Tibial nerve (tissue), 4 donors: ENCODE measurements around the gene SLC30A5. TPM values are rescaled to one million over a fixed set of nuclear protein-coding genes. Genes with fewer than 3 reads are reported as not detected.
"Not testable (repeated sequence)": the region's sequence is repeated elsewhere in the genome, so short reads cannot be mapped to it uniquely, and the experiment has no call there.

Experiments
- DNase-seq, 2 donors: peaks; one replicate each; pipeline ENCODE4 v3.0.0-alpha.2; 2019; ENCODE audit warnings: low spot score in 2 of 2
- H3K27ac ChIP-seq, 4 donors: fragments of 200-600 bp; sonication (generic) in 3 of 4; one replicate each; pipeline ENCODE4 v1.5.1; 2017 to 2019; ENCODE audit warnings: mild to moderate bottlenecking in 1 of 4
- H3K27me3 ChIP-seq, 2 donors: fragments of 200-600 bp; sonication (generic) in 1 of 2; one replicate each; pipeline versions ENCODE4 v1.5.1 to v1.6.0; 2017 to 2019
- H3K36me3 ChIP-seq, 3 donors: fragments of 200-600 bp; sonication (generic); one replicate each; pipeline ENCODE4 v1.5.1; 2018 to 2019
- H3K4me1 ChIP-seq, 4 donors: fragments of 200-600 bp; sonication (generic) in 3 of 4; one replicate each; pipeline ENCODE4 v1.5.1; 2017 to 2019
- H3K4me3 ChIP-seq, 4 donors: fragments of 200-600 bp; sonication (generic) in 3 of 4; one replicate each; pipeline ENCODE4 v1.5.1; 2017 to 2019; ENCODE audit warnings: mild to moderate bottlenecking in 1 of 4, moderate library complexity in 1 of 4
- H3K9me3 ChIP-seq, 4 donors: fragments of 200-600 bp; sonication (generic) in 3 of 4; one replicate each; pipeline ENCODE4 v1.5.1; 2017 to 2019
- CTCF ChIP-seq, 5 experiments: fragments of 200-600 bp in 3 of 5; fragments of 450-650 bp in 2 of 5; sonication (generic) in 3 of 5; IDR thresholded peaks; one replicate each; pipeline ENCODE4 v1.5.1; 2016 to 2019; ENCODE audit warnings: antibody characterized with exemption in 5 of 5, mild to moderate bottlenecking in 3 of 5, moderate library complexity in 2 of 5
- EP300 ChIP-seq, 2 donors: sonication (generic); formaldehyde crosslinking; IDR thresholded peaks; one replicate each; pipeline ENCODE4 v1.6.1; 2017; ENCODE audit warnings: antibody characterized with exemption in 2 of 2, mild to moderate bottlenecking in 1 of 2
- POLR2A ChIP-seq, 2 donors: fragments of 450-650 bp; IDR thresholded peaks; one replicate each; pipeline ENCODE4 v1.6.1; 2017; ENCODE audit warnings: antibody characterized with exemption in 2 of 2, mild to moderate bottlenecking in 2 of 2, moderate library complexity in 2 of 2
- WGBS, 2 donors: methylation state at CpG; one replicate each; pipeline ENCODE4 v1.1.5; 2018; 5-methylcytosine and 5-hydroxymethylcytosine counted together
- total RNA-seq, 4 donors: library from RNA; depleted of rRNA; stranded (reverse); fragments of >200 nt; gene quantifications; one replicate each; pipeline ENCODE4 v1.1.0, GENCODE V29; 2016

The SLC30A5 gene
- total RNA-seq, 4 donors from 2014 or later = 43.3 to 60.1 (median 54.7) TPM

- Histone ChIP-seq H3K9me3 (no peaks in the 10 kb centered on the region), H3K4me1 (no peaks in the 10 kb centered on the region), H3K36me3 (no peaks in the 10 kb centered on the region), H3K4me3 (no peak overlapping the region), H3K27ac (no peak overlapping the region), H3K27me3 (no peaks in the 10 kb centered on the region)
- 75 to 82% methylated on average over 5 of the region's 5 CpGs for WGBS, 2 donors
- TF ChIP-seq POLR2A (IDR thresholded peaks at IDR 0.05) (no peak), CTCF (IDR thresholded peaks at IDR 0.05) (no peak), EP300 (IDR thresholded peaks at IDR 0.05) (no peak)
- DNase-seq = no peak
Measured at GRCh38 chr5:69086206-69086605, 7.6 kb upstream of the SLC30A5 start.

- not testable (repeated sequence) for H3K27me3 ChIP-seq, DNase-seq
Measured at GRCh38 chr5:69088006-69088405, 5.8 kb upstream of the SLC30A5 start.

GRCh38 chr5:69090158-69090557 lies 3.7 kb upstream of the SLC30A5 start:
- TF ChIP-seq POLR2A (IDR thresholded peaks at IDR 0.05) (no peak), CTCF (IDR thresholded peaks at IDR 0.05) (no peak), EP300 (IDR thresholded peaks at IDR 0.05) (no peak)
- H3K4me1 ChIP-seq = peaks cover 0 to 12% (median 6%) of the 10 kb centered on the region in 4 donors
- no peaks in the 10 kb centered on the region for H3K9me3 ChIP-seq
- H3K36me3 ChIP-seq = no peaks in the 10 kb centered on the region
- H3K27me3 ChIP-seq = no peaks in the 10 kb centered on the region
- no peak overlapping the region for H3K4me3 ChIP-seq
- no peak for DNase-seq
- 82 to 85% methylated on average over 3 of the region's 3 CpGs for WGBS, 2 donors
- H3K27ac ChIP-seq = no peak overlapping the region

More at GRCh38 chr5:69088006-69088405, 5.8 kb upstream of the SLC30A5 start:
- H3K36me3 ChIP-seq, H3K9me3 ChIP-seq, H3K4me1 ChIP-seq, H3K27ac ChIP-seq, H3K4me3 ChIP-seq: not testable (repeated sequence)
- 95 to 96% methylated on average over 7 of the region's 7 CpGs for whole genome bisulfite sequencing, 2 donors

- TF ChIP-seq POLR2A (IDR thresholded peaks at IDR 0.05) (no peak), CTCF (IDR thresholded peaks at IDR 0.05) (no peak), EP300 (IDR thresholded peaks at IDR 0.05) (no peak)
- peaks cover 0 to 27% (median 12%) of the 10 kb centered on the region in 4 donors for H3K4me1 ChIP-seq
- H3K36me3 ChIP-seq = no peaks in the 10 kb centered on the region
- no peaks in the 10 kb centered on the region for H3K9me3 ChIP-seq
- no peak overlapping the region for H3K27ac ChIP-seq
- no peak for DNase-seq
- WGBS, 2 donors = 77 to 78% methylated on average over 6 of the region's 6 CpGs
- H3K27me3 ChIP-seq = no peaks in the 10 kb centered on the region
- no peak overlapping the region for H3K4me3 ChIP-seq
Measured at GRCh38 chr5:69091771-69092170, 2.0 kb upstream of the SLC30A5 start.

GRCh38 chr5:69092969-69093368 lies 845 bp upstream of the SLC30A5 start:
- TF ChIP-seq EP300 (IDR thresholded peaks at IDR 0.05) = no peak
- TF ChIP-seq CTCF (IDR thresholded peaks at IDR 0.05) = no peak
- TF ChIP-seq POLR2A (IDR thresholded peaks at IDR 0.05) = no peak

GRCh38 chr5:69099302-69099701 lies 5.5 kb downstream of the SLC30A5 start:
- TF ChIP-seq POLR2A (IDR thresholded peaks at IDR 0.05) = no peak
- TF ChIP-seq CTCF (IDR thresholded peaks at IDR 0.05) = no peak
- no peak for TF ChIP-seq EP300 (IDR thresholded peaks at IDR 0.05)
- Histone ChIP-seq H3K27ac (no peak overlapping the region), H3K27me3 (no peaks in the 10 kb centered on the region), H3K4me1 (peaks cover 0 to 49% (median 12%) of the 10 kb centered on the region in 4 donors), H3K36me3 (peaks cover 0 to 34% (median 0%) of the 10 kb centered on the region in 3 donors), H3K9me3 (no peaks in the 10 kb centered on the region), H3K4me3 (no peak overlapping the region)
- WGBS, 2 donors = 63 to 70% methylated on average over 3 of the region's 3 CpGs
- no peak for DNase-seq

More at GRCh38 chr5:69092969-69093368, 845 bp upstream of the SLC30A5 start:
- H3K36me3 ChIP-seq = peaks cover 0 to 6% (median 0%) of the 10 kb centered on the region in 3 donors
- no peak for DNase-seq
- H3K9me3 ChIP-seq = no peaks in the 10 kb centered on the region
- peaks cover 0 to 35% (median 12%) of the 10 kb centered on the region in 4 donors for H3K4me1 ChIP-seq
- H3K27ac ChIP-seq = peak overlapping the region in 2 of 4 donors; percentile 65 to 95
- H3K4me3 ChIP-seq = no peak overlapping the region
- 90 to 95% methylated on average over 6 of the region's 6 CpGs for WGBS, 2 donors
- H3K27me3 ChIP-seq = no peaks in the 10 kb centered on the region
